ENCODE data around the gene ERN1. TPM values are rescaled to one million over a fixed set of nuclear protein-coding genes. Genes with fewer than 3 reads are reported as not detected.

Gene ERN1
- polyA plus RNA-seq, 1 donor from 2014 or later = 2.3 TPM

- H3K9ac ChIP-seq (ENCODE audit: low read length) = no peak overlapping the region
- H3K79me2 ChIP-seq (replicated peaks; ENCODE audit: insufficient read depth, low read length) = no peaks in the 10 kb centered on the region
- no peak overlapping the region for H3K4me3 ChIP-seq (ENCODE audit: low read length)
- no peaks in the 10 kb centered on the region for H3F3A ChIP-seq (ENCODE audit: insufficient read depth, low read length, poor library complexity, severe bottlenecking)
- H3K9me3 ChIP-seq (ENCODE audit: low read length) = no peaks in the 10 kb centered on the region
- H3K27me3 ChIP-seq (ENCODE audit: insufficient read depth, low read depth, low read length) = no peaks in the 10 kb centered on the region
- H3K4me2 ChIP-seq (ENCODE audit: low read length) = no peak overlapping the region
- no peak overlapping the region for H3K27ac ChIP-seq (ENCODE audit: low read length)
- TF ChIP-seq MXI1 (conservative IDR thresholded peaks at IDR 0.05; ENCODE audit: poor library complexity, severe bottlenecking) = no peak
- TF ChIP-seq REST (IDR thresholded peaks at IDR 0.05; ENCODE audit: borderline replicate concordance) = no peak
- TF ChIP-seq POLR2AphosphoS5 (IDR thresholded peaks at IDR 0.05) = no peak
- peak; percentile 94 for TF ChIP-seq SMC3 (conservative IDR thresholded peaks at IDR 0.05; ENCODE audit: poor library complexity)
- no peak for TF ChIP-seq EZH2 (IDR thresholded peaks at IDR 0.05; ENCODE audit: borderline replicate concordance, insufficient read depth, low read length, poor library complexity, severe bottlenecking)
- no peak for TF ChIP-seq EP300 (conservative IDR thresholded peaks at IDR 0.05; ENCODE audit: poor library complexity, severe bottlenecking)
- no peak for TF ChIP-seq TAF1 (IDR thresholded peaks at IDR 0.05; ENCODE audit: low read depth)
- peak; percentile 90 for TF ChIP-seq RAD21 (conservative IDR thresholded peaks at IDR 0.05)
- TF ChIP-seq CTCF (IDR thresholded peaks at IDR 0.05; ENCODE audit: poor library complexity, severe bottlenecking) = peak; percentile 91
- no peak overlapping the region for H2AFZ ChIP-seq (ENCODE audit: low read depth, low read length)
- H3K9me2 ChIP-seq (ENCODE audit: insufficient read depth, low read length) = no peaks in the 10 kb centered on the region
- H3K36me3 ChIP-seq (ENCODE audit: insufficient read depth, low read length) = no peaks in the 10 kb centered on the region
- no peaks in the 10 kb centered on the region for H4K20me1 ChIP-seq (ENCODE audit: insufficient read depth)
Measured at GRCh38 chr17:64133546-64134215, 3.7 kb upstream of the ERN1 start.

GRCh38 chr17:64131606-64132270 is 1.8 kb upstream of the ERN1 start:
- Histone ChIP-seq H3K9me2 (ENCODE audit: insufficient read depth, low read length) (no peaks in the 10 kb centered on the region), H3K36me3 (ENCODE audit: insufficient read depth, low read length) (no peaks in the 10 kb centered on the region), H3K4me2 (ENCODE audit: low read length) (no peak overlapping the region), H4K20me1 (ENCODE audit: insufficient read depth) (no peaks in the 10 kb centered on the region), H3K27me3 (ENCODE audit: insufficient read depth, low read depth, low read length) (no peaks in the 10 kb centered on the region), H3K4me3 (ENCODE audit: low read length) (no peak overlapping the region), H3K9ac (ENCODE audit: low read length) (no peak overlapping the region), H2AFZ (ENCODE audit: low read depth, low read length) (no peak overlapping the region), H3F3A (ENCODE audit: insufficient read depth, low read length, poor library complexity, severe bottlenecking) (no peaks in the 10 kb centered on the region), H3K9me3 (ENCODE audit: low read length) (no peaks in the 10 kb centered on the region), H3K27ac (ENCODE audit: low read length) (no peak overlapping the region), H3K79me2 (replicated peaks; ENCODE audit: insufficient read depth, low read length) (no peaks in the 10 kb centered on the region)
- TF ChIP-seq RAD21 (conservative IDR thresholded peaks at IDR 0.05) = no peak
- TF ChIP-seq SMC3 (conservative IDR thresholded peaks at IDR 0.05; ENCODE audit: poor library complexity) = no peak
- no peak for TF ChIP-seq CTCF (IDR thresholded peaks at IDR 0.05; ENCODE audit: poor library complexity, severe bottlenecking)
- TF ChIP-seq EZH2 (IDR thresholded peaks at IDR 0.05; ENCODE audit: borderline replicate concordance, insufficient read depth, low read length, poor library complexity, severe bottlenecking) = no peak
- TF ChIP-seq POLR2AphosphoS5 (IDR thresholded peaks at IDR 0.05) = no peak
- TF ChIP-seq REST (IDR thresholded peaks at IDR 0.05; ENCODE audit: borderline replicate concordance) = no peak
- TF ChIP-seq TAF1 (IDR thresholded peaks at IDR 0.05; ENCODE audit: low read depth) = no peak
- no peak for TF ChIP-seq EP300 (conservative IDR thresholded peaks at IDR 0.05; ENCODE audit: poor library complexity, severe bottlenecking)
- TF ChIP-seq MXI1 (conservative IDR thresholded peaks at IDR 0.05; ENCODE audit: poor library complexity, severe bottlenecking) = no peak

Data from neural cell (in vitro differentiated cells).